IPS-18a (cell line): ENCODE results near the gene DYRK4.
A peak's percentile ranks its signal among the peaks of the same experiment; 100 is the strongest.

Experiments
- H3K27ac ChIP-seq: one replicate; pipeline ENCODE4 v1.5.1; 2013; ENCODE audit warnings: low read length
- H3K27me3 ChIP-seq: one replicate; pipeline ENCODE4 v1.6.1; 2013; ENCODE audit warnings: mild to moderate bottlenecking, low read length; ENCODE audit not compliant: control insufficient read depth, insufficient read depth
- H3K36me3 ChIP-seq: one replicate; pipeline ENCODE4 v1.6.1; 2013; ENCODE audit warnings: low read depth, low read length; ENCODE audit not compliant: control insufficient read depth
- H3K4me1 ChIP-seq: one replicate; pipeline ENCODE4 v1.6.1; 2013; ENCODE audit warnings: low read depth, low read length; ENCODE audit not compliant: control insufficient read depth
- H3K4me3 ChIP-seq: one replicate; pipeline ENCODE4 v1.5.1; 2013; ENCODE audit warnings: low read length
- H3K9ac ChIP-seq: one replicate; pipeline ENCODE4 v1.6.1; 2013; ENCODE audit warnings: mild to moderate bottlenecking, low read length, moderate library complexity
- H3K9me3 ChIP-seq: one replicate; pipeline ENCODE4 v1.6.1; 2013; ENCODE audit warnings: low read depth, low read length; ENCODE audit not compliant: control insufficient read depth

DYRK4 gene

GRCh38 chr12:4540170-4540569, 21.8 kb upstream of the DYRK4 start:
- Histone ChIP-seq H3K4me1 (peaks cover 10% of the 10 kb centered on the region), H3K27me3 (no peaks in the 10 kb centered on the region), H3K36me3 (peaks cover 32% of the 10 kb centered on the region), H3K4me3 (peak overlapping the region; percentile 95), H3K27ac (no peak overlapping the region), H3K9ac (peak overlapping the region; percentile 97), H3K9me3 (no peaks in the 10 kb centered on the region)

- Histone ChIP-seq H3K4me3 (no peak overlapping the region), H3K9me3 (no peaks in the 10 kb centered on the region), H3K36me3 (peaks cover 36% of the 10 kb centered on the region), H3K27ac (no peak overlapping the region), H3K4me1 (peaks cover 10% of the 10 kb centered on the region), H3K9ac (no peak overlapping the region), H3K27me3 (no peaks in the 10 kb centered on the region)
Measured at GRCh38 chr12:4540638-4541037, 21.4 kb upstream of the DYRK4 start.

GRCh38 chr12:4545195-4545594, 16.8 kb upstream of the DYRK4 start:
- H3K27ac ChIP-seq: no peak overlapping the region
- peaks cover 75% of the 10 kb centered on the region for H3K36me3 ChIP-seq
- H3K4me1 ChIP-seq: no peaks in the 10 kb centered on the region
- no peaks in the 10 kb centered on the region for H3K9me3 ChIP-seq
- H3K27me3 ChIP-seq: no peaks in the 10 kb centered on the region
- no peak overlapping the region for H3K9ac ChIP-seq
- H3K4me3 ChIP-seq: no peak overlapping the region

GRCh38 chr12:4552191-4552590, 9.8 kb upstream of the DYRK4 start:
- Histone ChIP-seq H3K4me1 (no peaks in the 10 kb centered on the region), H3K4me3 (no peak overlapping the region), H3K27ac (no peak overlapping the region), H3K9me3 (no peaks in the 10 kb centered on the region), H3K27me3 (no peaks in the 10 kb centered on the region), H3K9ac (no peak overlapping the region), H3K36me3 (peaks cover 74% of the 10 kb centered on the region)

- Histone ChIP-seq H3K4me3 (no peak overlapping the region), H3K9me3 (no peaks in the 10 kb centered on the region), H3K27ac (no peak overlapping the region), H3K27me3 (no peaks in the 10 kb centered on the region), H3K4me1 (no peaks in the 10 kb centered on the region), H3K36me3 (peaks cover 69% of the 10 kb centered on the region), H3K9ac (no peak overlapping the region)
Measured at GRCh38 chr12:4553943-4554342, 8.1 kb upstream of the DYRK4 start.

- Histone ChIP-seq H3K4me3 (no peak overlapping the region), H3K9ac (no peak overlapping the region), H3K36me3 (peaks cover 57% of the 10 kb centered on the region), H3K27ac (no peak overlapping the region), H3K4me1 (no peaks in the 10 kb centered on the region), H3K27me3 (no peaks in the 10 kb centered on the region), H3K9me3 (no peaks in the 10 kb centered on the region)
Measured at GRCh38 chr12:4555804-4556203, 6.2 kb upstream of the DYRK4 start.

- H3K4me1 ChIP-seq: no peaks in the 10 kb centered on the region
- no peaks in the 10 kb centered on the region for H3K27me3 ChIP-seq
- no peak overlapping the region for H3K4me3 ChIP-seq
- no peak overlapping the region for H3K9ac ChIP-seq
- no peaks in the 10 kb centered on the region for H3K9me3 ChIP-seq
- H3K36me3 ChIP-seq: peaks cover 57% of the 10 kb centered on the region
- no peak overlapping the region for H3K27ac ChIP-seq
Measured at GRCh38 chr12:4556735-4557530, 5.1 kb upstream of the DYRK4 start.

- Histone ChIP-seq H3K4me1 (no peaks in the 10 kb centered on the region), H3K36me3 (peaks cover 52% of the 10 kb centered on the region), H3K4me3 (no peak overlapping the region), H3K27ac (no peak overlapping the region), H3K9me3 (no peaks in the 10 kb centered on the region), H3K9ac (no peak overlapping the region), H3K27me3 (peaks cover 5% of the 10 kb centered on the region)
Measured at GRCh38 chr12:4557586-4557985, 4.4 kb upstream of the DYRK4 start.

- no peak overlapping the region for H3K9ac ChIP-seq
- H3K9me3 ChIP-seq: no peaks in the 10 kb centered on the region
- H3K27ac ChIP-seq: no peak overlapping the region
- H3K4me1 ChIP-seq: no peaks in the 10 kb centered on the region
- peaks cover 11% of the 10 kb centered on the region for H3K27me3 ChIP-seq
- no peak overlapping the region for H3K4me3 ChIP-seq
- H3K36me3 ChIP-seq: peaks cover 46% of the 10 kb centered on the region
Measured at GRCh38 chr12:4558171-4558570, 3.8 kb upstream of the DYRK4 start.

GRCh38 chr12:4563336-4563735, 1.3 kb downstream of the DYRK4 start:
- Histone ChIP-seq H3K9me3 (no peaks in the 10 kb centered on the region), H3K27me3 (peaks cover 19% of the 10 kb centered on the region), H3K4me3 (no peak overlapping the region), H3K36me3 (peaks cover 11% of the 10 kb centered on the region), H3K27ac (no peak overlapping the region), H3K4me1 (no peaks in the 10 kb centered on the region), H3K9ac (no peak overlapping the region)

- Histone ChIP-seq H3K36me3 (no peaks in the 10 kb centered on the region), H3K9ac (no peak overlapping the region), H3K27me3 (peaks cover 19% of the 10 kb centered on the region), H3K4me1 (no peaks in the 10 kb centered on the region), H3K4me3 (no peak overlapping the region), H3K27ac (no peak overlapping the region), H3K9me3 (no peaks in the 10 kb centered on the region)
Measured at GRCh38 chr12:4564818-4565217, 2.8 kb downstream of the DYRK4 start.

GRCh38 chr12:4566474-4566873, 4.5 kb downstream of the DYRK4 start:
- Histone ChIP-seq H3K4me1 (no peaks in the 10 kb centered on the region), H3K9ac (no peak overlapping the region), H3K9me3 (no peaks in the 10 kb centered on the region), H3K27me3 (peaks cover 19% of the 10 kb centered on the region), H3K27ac (no peak overlapping the region), H3K36me3 (no peaks in the 10 kb centered on the region), H3K4me3 (no peak overlapping the region)
